ENCODE data around the gene GRM1. TPM values are rescaled to one million over a fixed set of nuclear protein-coding genes. Genes with fewer than 3 reads are reported as not detected.

GRM1 gene
- total RNA-seq, 2 donors from 2014 or later = 0.57 to 0.62 TPM

DNA sequence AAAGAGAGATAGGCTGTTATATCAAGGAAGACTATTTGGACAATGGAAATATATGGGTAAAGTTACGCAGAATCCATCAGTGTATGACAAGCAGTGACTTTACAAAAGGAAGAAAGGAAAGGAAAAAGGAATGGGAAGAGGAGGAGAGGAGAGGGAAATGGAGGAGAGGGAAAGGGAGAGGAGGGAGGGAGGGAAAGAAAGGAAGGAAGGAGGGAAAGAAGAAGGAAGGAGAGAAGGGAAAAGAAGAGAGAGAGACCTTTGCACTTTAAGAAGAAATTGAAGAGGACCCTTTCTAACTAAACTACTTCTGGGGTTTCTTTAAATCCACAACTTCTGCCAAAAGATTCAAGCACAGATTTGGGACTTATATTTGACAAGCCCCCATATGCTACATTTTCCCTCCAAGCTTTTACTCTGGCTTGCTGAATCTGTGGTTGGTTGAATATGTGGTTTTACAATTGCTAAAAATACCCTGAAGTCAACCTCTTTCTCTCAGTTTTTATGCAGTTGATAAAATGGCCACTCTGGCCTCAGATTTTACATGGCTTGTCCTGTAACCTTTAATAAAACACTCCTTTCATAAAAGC is 394.0 kb downstream of the GRM1 start:
- Histone ChIP-seq H3K4me3 (ENCODE audit: low read length) (no peak overlapping the region), H3K4me1 (ENCODE audit: control insufficient read depth, insufficient read depth, low read length) (no peaks in the 10 kb centered on the region), H3K36me3 (ENCODE audit: control insufficient read depth, insufficient read depth, low read length) (no peaks in the 10 kb centered on the region), H3K27me3 (ENCODE audit: control insufficient read depth, insufficient read depth, low read length, poor library complexity, severe bottlenecking) (no peaks in the 10 kb centered on the region), H3K27ac (ENCODE audit: low read depth, low read length) (no peak overlapping the region), H3K9me3 (ENCODE audit: control insufficient read depth, low read length) (no peaks in the 10 kb centered on the region), H3K9ac (ENCODE audit: extremely low read depth, low read length, poor library complexity, severe bottlenecking) (no peak overlapping the region)
- TF ChIP-seq, protein P1, sequence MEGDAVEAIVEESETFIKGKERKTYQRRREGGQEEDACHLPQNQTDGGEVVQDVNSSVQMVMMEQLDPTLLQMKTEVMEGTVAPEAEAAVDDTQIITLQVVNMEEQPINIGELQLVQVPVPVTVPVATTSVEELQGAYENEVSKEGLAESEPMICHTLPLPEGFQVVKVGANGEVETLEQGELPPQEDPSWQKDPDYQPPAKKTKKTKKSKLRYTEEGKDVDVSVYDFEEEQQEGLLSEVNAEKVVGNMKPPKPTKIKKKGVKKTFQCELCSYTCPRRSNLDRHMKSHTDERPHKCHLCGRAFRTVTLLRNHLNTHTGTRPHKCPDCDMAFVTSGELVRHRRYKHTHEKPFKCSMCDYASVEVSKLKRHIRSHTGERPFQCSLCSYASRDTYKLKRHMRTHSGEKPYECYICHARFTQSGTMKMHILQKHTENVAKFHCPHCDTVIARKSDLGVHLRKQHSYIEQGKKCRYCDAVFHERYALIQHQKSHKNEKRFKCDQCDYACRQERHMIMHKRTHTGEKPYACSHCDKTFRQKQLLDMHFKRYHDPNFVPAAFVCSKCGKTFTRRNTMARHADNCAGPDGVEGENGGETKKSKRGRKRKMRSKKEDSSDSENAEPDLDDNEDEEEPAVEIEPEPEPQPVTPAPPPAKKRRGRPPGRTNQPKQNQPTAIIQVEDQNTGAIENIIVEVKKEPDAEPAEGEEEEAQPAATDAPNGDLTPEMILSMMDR (conservative IDR thresholded peaks at IDR 0.05) = no peak
- Mint-ChIP-seq H3K27me3 (ENCODE audit: insufficient read depth) (no peaks in the 10 kb centered on the region), H3K36me3 (ENCODE audit: low read depth) (no peaks in the 10 kb centered on the region), H3K4me3 (no peak overlapping the region), H3K27ac (no peak overlapping the region), H3K4me1 (peaks cover 4% of the 10 kb centered on the region), H3K9me3 (no peaks in the 10 kb centered on the region)
- no peak for DNase-seq
- 93 to 100% methylated on average over 1 of the region's 1 CpG for WGBS, 2 experiments (ENCODE audit: insufficient coverage in 1 of 2, insufficient read length in 1 of 2)

GRCh38 chr6:146423452-146423851 is 394.6 kb downstream of the GRM1 start:
- Mint-ChIP-seq H3K27me3 (ENCODE audit: insufficient read depth) (no peaks in the 10 kb centered on the region), H3K27ac (no peak overlapping the region), H3K9me3 (no peaks in the 10 kb centered on the region), H3K36me3 (ENCODE audit: low read depth) (no peaks in the 10 kb centered on the region), H3K4me3 (no peak overlapping the region), H3K4me1 (peaks cover 4% of the 10 kb centered on the region)
- H3K36me3 ChIP-seq (ENCODE audit: control insufficient read depth, insufficient read depth, low read length) = no peaks in the 10 kb centered on the region
- no peak for DNase-seq
- no peaks in the 10 kb centered on the region for H3K27me3 ChIP-seq (ENCODE audit: control insufficient read depth, insufficient read depth, low read length, poor library complexity, severe bottlenecking)
- 83 to 88% methylated on average over 2 to 6 of the region's 6 CpGs for WGBS, 2 experiments (ENCODE audit: insufficient coverage in 1 of 2, insufficient read length in 1 of 2)
- no peaks in the 10 kb centered on the region for H3K4me1 ChIP-seq (ENCODE audit: control insufficient read depth, insufficient read depth, low read length)
- no peaks in the 10 kb centered on the region for H3K9me3 ChIP-seq (ENCODE audit: control insufficient read depth, low read length)
- TF ChIP-seq, protein P1 (conservative IDR thresholded peaks at IDR 0.05) = no peak
- no peak overlapping the region for H3K4me3 ChIP-seq (ENCODE audit: low read length)
- no peak overlapping the region for H3K27ac ChIP-seq (ENCODE audit: low read depth, low read length)
- H3K9ac ChIP-seq (ENCODE audit: extremely low read depth, low read length, poor library complexity, severe bottlenecking) = no peak overlapping the region

DNA sequence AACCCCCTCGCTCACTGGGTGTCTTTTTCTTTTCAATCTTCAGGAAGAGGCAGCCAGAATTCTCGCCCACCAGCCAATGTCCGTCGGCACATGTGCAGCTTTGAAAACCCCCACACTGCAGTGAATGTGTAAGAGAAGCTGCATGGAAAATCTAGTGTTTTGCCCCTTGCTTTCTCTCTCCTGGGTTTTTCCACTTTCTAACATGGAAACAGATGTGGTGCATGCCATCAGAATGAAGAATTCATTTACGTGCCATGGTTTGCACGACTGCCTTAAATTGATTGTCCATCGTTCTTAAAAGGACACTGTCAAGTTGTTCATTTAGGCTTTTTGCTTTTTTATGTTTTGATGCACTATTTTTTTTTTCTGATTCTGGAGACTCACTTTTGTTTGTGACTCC is 397.7 kb downstream of the GRM1 start:
- DNase-seq = no peak
- 89% methylated on average over 7 of the region's 7 CpGs for WGBS, 2 experiments (ENCODE audit: insufficient coverage in 1 of 2, insufficient read length in 1 of 2)
- Mint-ChIP-seq H3K4me3 (no peak overlapping the region), H3K4me1 (peaks cover 29% of the 10 kb centered on the region), H3K27me3 (ENCODE audit: insufficient read depth) (no peaks in the 10 kb centered on the region), H3K27ac (no peak overlapping the region), H3K36me3 (ENCODE audit: low read depth) (no peaks in the 10 kb centered on the region), H3K9me3 (no peaks in the 10 kb centered on the region)
- no peak overlapping the region for H3K4me3 ChIP-seq (ENCODE audit: low read length)
- H3K36me3 ChIP-seq (ENCODE audit: control insufficient read depth, insufficient read depth, low read length) = no peaks in the 10 kb centered on the region
- H3K9ac ChIP-seq (ENCODE audit: extremely low read depth, low read length, poor library complexity, severe bottlenecking) = no peak overlapping the region
- H3K27ac ChIP-seq (ENCODE audit: low read depth, low read length) = no peak overlapping the region
- H3K4me1 ChIP-seq (ENCODE audit: control insufficient read depth, insufficient read depth, low read length) = peaks cover 9% of the 10 kb centered on the region
- TF ChIP-seq, protein P1 (conservative IDR thresholded peaks at IDR 0.05) = no peak
- H3K9me3 ChIP-seq (ENCODE audit: control insufficient read depth, low read length) = no peaks in the 10 kb centered on the region
- H3K27me3 ChIP-seq (ENCODE audit: control insufficient read depth, insufficient read depth, low read length, poor library complexity, severe bottlenecking) = no peaks in the 10 kb centered on the region

Data from endodermal cell (in vitro differentiated cells).